ENCODE measurements around the gene MAP10.

Gene MAP10

GRCh38 chr1:232853994-232854797 is 49.0 kb downstream of the MAP10 start (continued):
- TF ChIP-seq ZBTB48 (tag by site-specific recombination; IDR thresholded peaks at IDR 0.05), result no peak
- no peak for TF ChIP-seq ZNF16 (tag by site-specific recombination; IDR thresholded peaks at IDR 0.05; ENCODE audit: low read depth)
- TF ChIP-seq OSR2 (tag by site-specific recombination; IDR thresholded peaks at IDR 0.05), result peak; percentile 94
- TF ChIP-seq ZSCAN16 (tag by site-specific recombination; IDR thresholded peaks at IDR 0.05), result no peak
- TF ChIP-seq SP2 (tag by site-specific recombination; IDR thresholded peaks at IDR 0.05), result no peak
- TF ChIP-seq ZNF280C (tag by site-specific recombination; IDR thresholded peaks at IDR 0.05), result no peak
- TF ChIP-seq ZNF776 (tag by site-specific recombination; IDR thresholded peaks at IDR 0.05; ENCODE audit: borderline replicate concordance), result no peak
- TF ChIP-seq GLIS2 (tag by site-specific recombination; IDR thresholded peaks at IDR 0.05), result no peak
- no peak for TF ChIP-seq ZNF114 (tag by site-specific recombination; IDR thresholded peaks at IDR 0.05)
- TF ChIP-seq ZNF274 (IDR thresholded peaks at IDR 0.05; ENCODE audit: low read length), result no peak
- TF ChIP-seq ZNF274 (tag by site-specific recombination; IDR thresholded peaks at IDR 0.05; ENCODE audit: borderline replicate concordance), result no peak
- TF ChIP-seq ZBTB7A (tag by site-specific recombination; IDR thresholded peaks at IDR 0.05; ENCODE audit: low read depth), result no peak
- no peak for TF ChIP-seq ZNF610 (tag by site-specific recombination; IDR thresholded peaks at IDR 0.05; ENCODE audit: borderline replicate concordance)
- no peak for TF ChIP-seq ZBTB6 (tag by site-specific recombination; IDR thresholded peaks at IDR 0.05)
- no peak for TF ChIP-seq ZNF354C (tag by site-specific recombination; IDR thresholded peaks at IDR 0.05; ENCODE audit: borderline replicate concordance, low read depth)
- TF ChIP-seq ZNF324 (tag by site-specific recombination; IDR thresholded peaks at IDR 0.05), result peak; percentile 77; the same call in 1 of the 2 replicates
- no peak for TF ChIP-seq KLF9 (tag by site-specific recombination; IDR thresholded peaks at IDR 0.05; ENCODE audit: low read depth)
- no peak for TF ChIP-seq ZNF433 (tag by site-specific recombination; IDR thresholded peaks at IDR 0.05; ENCODE audit: low read depth)
- peak; percentile 89 for TF ChIP-seq ZSCAN23 (tag by site-specific recombination; IDR thresholded peaks at IDR 0.05)
- TF ChIP-seq ZBTB49 (tag by site-specific recombination; IDR thresholded peaks at IDR 0.05; ENCODE audit: low read depth), result no peak
- TF ChIP-seq ZNF169 (tag by site-specific recombination; IDR thresholded peaks at IDR 0.05), result no peak
- TF ChIP-seq ZNF76 (tag by site-specific recombination; IDR thresholded peaks at IDR 0.05; ENCODE audit: borderline replicate concordance, low read depth), result peak; percentile 41; the same call in 1 of the 2 replicates
- no peak for TF ChIP-seq IKZF3 (tag by site-specific recombination; IDR thresholded peaks at IDR 0.05)
- no peak for TF ChIP-seq ZNF311 (tag by site-specific recombination; IDR thresholded peaks at IDR 0.05; ENCODE audit: borderline replicate concordance)
- peak; percentile 52 for TF ChIP-seq ZXDB (tag by site-specific recombination; IDR thresholded peaks at IDR 0.05)
- no peak for TF ChIP-seq ZNF416 (tag by site-specific recombination; IDR thresholded peaks at IDR 0.05)
- TF ChIP-seq ZNF621 (tag by site-specific recombination; IDR thresholded peaks at IDR 0.05), result no peak
- TF ChIP-seq, protein P1, sequence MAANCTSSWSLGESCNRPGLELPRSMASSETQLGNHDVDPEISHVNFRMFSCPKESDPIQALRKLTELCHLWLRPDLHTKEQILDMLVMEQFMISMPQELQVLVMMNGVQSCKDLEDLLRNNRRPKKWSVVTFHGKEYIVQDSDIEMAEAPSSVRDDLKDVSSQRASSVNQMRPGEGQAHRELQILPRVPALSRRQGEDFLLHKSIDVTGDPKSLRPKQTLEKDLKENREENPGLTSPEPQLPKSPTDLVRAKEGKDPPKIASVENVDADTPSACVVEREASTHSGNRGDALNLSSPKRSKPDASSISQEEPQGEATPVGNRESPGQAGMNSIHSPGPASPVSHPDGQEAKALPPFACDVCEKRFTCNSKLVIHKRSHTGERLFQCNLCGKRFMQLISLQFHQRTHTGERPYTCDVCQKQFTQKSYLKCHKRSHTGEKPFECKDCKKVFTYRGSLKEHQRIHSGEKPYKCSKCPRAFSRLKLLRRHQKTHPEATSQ (tag by site-specific recombination; IDR thresholded peaks at IDR 0.05), result 0 out of 2 replicates have a peak, but pooled peaks have one; percentile 33
- TF ChIP-seq BCL11B (tag by site-specific recombination; IDR thresholded peaks at IDR 0.05; ENCODE audit: low read depth), result no peak
- no peak for TF ChIP-seq ZBTB20 (tag by site-specific recombination; IDR thresholded peaks at IDR 0.05)
- TF ChIP-seq ZNF132 (tag by site-specific recombination; IDR thresholded peaks at IDR 0.05; ENCODE audit: borderline replicate concordance), result no peak
- TF ChIP-seq ZNF140 (tag by site-specific recombination; IDR thresholded peaks at IDR 0.05), result no peak
- TF ChIP-seq ZNF335 (tag by site-specific recombination; conservative IDR thresholded peaks at IDR 0.05), result peak; percentile 67
- no peak for TF ChIP-seq ZNF138 (tag by site-specific recombination; IDR thresholded peaks at IDR 0.05; ENCODE audit: borderline replicate concordance)
- TF ChIP-seq ZNF701 (tag by site-specific recombination; IDR thresholded peaks at IDR 0.05), result no peak
